ENCODE results near the gene GABRB2.

The GABRB2 gene

GRCh38 chr5:161286066-161286655 lies 260.4 kb downstream of the GABRB2 start:
- DNase-seq (no peak), ATAC-seq (ENCODE audit: insufficient read depth, low read depth) (peak; percentile 64; the same call in 2 of the 3 replicates)
- Histone ChIP-seq H3K4me3 (ENCODE audit: low read depth in 1 of 2, low read length in 2 of 2) (no peak overlapping the region), H2AFZ (ENCODE audit: low read depth, low read length) (peak overlapping the region; percentile 17; the same call in 1 of the 2 replicates), H3K9ac (ENCODE audit: low read depth, low read length) (no peak overlapping the region), H3K4me2 (ENCODE audit: insufficient read depth, low read length) (peak overlapping the region; percentile 43; the same call in 1 of the 2 replicates), H3K79me2 (ENCODE audit: insufficient read depth, low read length) (no peaks in the 10 kb centered on the region), H3K27me3 (ENCODE audit: insufficient read depth, low read length, poor library complexity) (no peaks in the 10 kb centered on the region), H3K9me3 (ENCODE audit: insufficient read depth, low read length, severe bottlenecking) (no peaks in the 10 kb centered on the region), H3K36me3 (ENCODE audit: insufficient read depth, low read length) (no peaks in the 10 kb centered on the region), H3K4me1 (ENCODE audit: insufficient read depth, low read length) (no peaks in the 10 kb centered on the region), H3K27ac (ENCODE audit: low read length) (no peak overlapping the region), H4K20me1 (ENCODE audit: insufficient read depth, low read length) (no peaks in the 10 kb centered on the region)
- no peak for TF ChIP-seq CTCF (IDR thresholded peaks at IDR 0.05; ENCODE audit: borderline replicate concordance, extremely low read depth, low read length, poor library complexity, severe bottlenecking)
- no peak for TF ChIP-seq EZH2 (IDR thresholded peaks at IDR 0.05; ENCODE audit: borderline replicate concordance, low read depth, low read length, severe bottlenecking)

GRCh38 chr5:161284445-161284844 lies 262.1 kb downstream of the GABRB2 start:
- ATAC-seq (ENCODE audit: insufficient read depth, low read depth): no peak
- no peaks in the 10 kb centered on the region for H3K79me2 ChIP-seq (ENCODE audit: insufficient read depth, low read length)
- no peaks in the 10 kb centered on the region for H3K9me3 ChIP-seq (ENCODE audit: insufficient read depth, low read length, severe bottlenecking)
- no peaks in the 10 kb centered on the region for H3K36me3 ChIP-seq (ENCODE audit: insufficient read depth, low read length)
- no peak overlapping the region for H3K4me2 ChIP-seq (ENCODE audit: insufficient read depth, low read length)
- no peak overlapping the region for H3K9ac ChIP-seq (ENCODE audit: low read depth, low read length)
- no peak for DNase-seq
- no peak overlapping the region for H3K4me3 ChIP-seq (ENCODE audit: low read depth in 1 of 2, low read length in 2 of 2)
- TF ChIP-seq CTCF (IDR thresholded peaks at IDR 0.05; ENCODE audit: borderline replicate concordance, extremely low read depth, low read length, poor library complexity, severe bottlenecking) (no peak), EZH2 (IDR thresholded peaks at IDR 0.05; ENCODE audit: borderline replicate concordance, low read depth, low read length, severe bottlenecking) (no peak)
- H4K20me1 ChIP-seq (ENCODE audit: insufficient read depth, low read length): no peaks in the 10 kb centered on the region
- H2AFZ ChIP-seq (ENCODE audit: low read depth, low read length): no peak overlapping the region
- H3K4me1 ChIP-seq (ENCODE audit: insufficient read depth, low read length): no peaks in the 10 kb centered on the region
- no peaks in the 10 kb centered on the region for H3K27me3 ChIP-seq (ENCODE audit: insufficient read depth, low read length, poor library complexity)
- no peak overlapping the region for H3K27ac ChIP-seq (ENCODE audit: low read length)

GRCh38 chr5:161283296-161283695 lies 263.2 kb downstream of the GABRB2 start:
- DNase-seq (no peak), ATAC-seq (ENCODE audit: insufficient read depth, low read depth) (no peak)
- H3K79me2 ChIP-seq (ENCODE audit: insufficient read depth, low read length): no peaks in the 10 kb centered on the region
- H3K27ac ChIP-seq (ENCODE audit: low read length): no peak overlapping the region
- no peak overlapping the region for H2AFZ ChIP-seq (ENCODE audit: low read depth, low read length)
- no peak for TF ChIP-seq EZH2 (IDR thresholded peaks at IDR 0.05; ENCODE audit: borderline replicate concordance, low read depth, low read length, severe bottlenecking)
- no peak for TF ChIP-seq CTCF (IDR thresholded peaks at IDR 0.05; ENCODE audit: borderline replicate concordance, extremely low read depth, low read length, poor library complexity, severe bottlenecking)
- no peak overlapping the region for H3K4me2 ChIP-seq (ENCODE audit: insufficient read depth, low read length)
- no peak overlapping the region for H3K4me3 ChIP-seq (ENCODE audit: low read depth in 1 of 2, low read length in 2 of 2)
- H3K36me3 ChIP-seq (ENCODE audit: insufficient read depth, low read length): no peaks in the 10 kb centered on the region
- H3K9ac ChIP-seq (ENCODE audit: low read depth, low read length): no peak overlapping the region
- no peaks in the 10 kb centered on the region for H3K4me1 ChIP-seq (ENCODE audit: insufficient read depth, low read length)
- no peaks in the 10 kb centered on the region for H3K27me3 ChIP-seq (ENCODE audit: insufficient read depth, low read length, poor library complexity)
- no peaks in the 10 kb centered on the region for H3K9me3 ChIP-seq (ENCODE audit: insufficient read depth, low read length, severe bottlenecking)
- H4K20me1 ChIP-seq (ENCODE audit: insufficient read depth, low read length): no peaks in the 10 kb centered on the region
